ENCODE measurements around the gene CLIC3.

The CLIC3 gene

GRCh38 chr9:137017071-137017470, 20.7 kb upstream of the CLIC3 start:
- DNase-seq (ENCODE audit: low spot score) = no peak

GRCh38 chr9:137016436-137016835, 20.1 kb upstream of the CLIC3 start:
- no peak for DNase-seq (ENCODE audit: low spot score)

DNA sequence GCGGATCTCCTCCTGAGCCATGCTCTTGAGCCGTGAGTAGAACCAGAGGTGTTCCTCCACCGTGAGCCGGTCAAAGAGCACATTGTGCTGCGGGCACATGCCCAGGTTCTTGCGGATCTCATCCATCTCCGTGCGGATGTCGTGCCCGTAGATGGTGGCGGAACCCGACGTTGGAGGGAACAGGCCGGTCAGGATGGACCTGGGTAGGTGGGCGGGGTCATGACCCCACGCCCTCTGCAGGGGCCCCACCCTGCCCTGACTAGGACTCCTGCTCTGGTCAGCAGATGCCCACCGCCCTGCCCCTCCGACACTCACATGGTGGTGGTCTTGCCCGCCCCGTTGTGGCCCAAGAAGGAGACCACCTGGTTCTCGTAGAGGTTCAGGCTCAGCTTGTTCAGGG, 19.6 kb upstream of the CLIC3 start:
- DNase-seq (ENCODE audit: low spot score) = no peak

DNA sequence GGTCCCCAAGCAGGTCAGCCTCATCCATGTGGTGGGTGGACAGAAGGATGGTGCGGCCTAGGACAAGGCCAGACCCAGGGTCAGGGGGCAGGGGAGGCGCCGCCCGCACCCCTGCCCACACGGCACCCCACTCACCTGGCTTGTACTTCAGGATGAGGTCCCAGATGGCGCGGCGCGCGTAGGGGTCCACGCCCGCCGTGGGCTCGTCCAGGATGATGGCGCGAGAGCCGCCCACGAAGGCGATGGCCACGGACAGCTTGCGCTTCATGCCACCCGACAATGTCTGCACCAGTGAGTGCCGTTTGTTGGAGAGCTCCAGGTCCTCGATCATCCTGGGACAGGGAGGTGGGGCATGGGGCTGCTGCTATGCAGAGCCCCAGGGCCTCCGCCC, 19.2 kb upstream of the CLIC3 start:
- no peak for DNase-seq (ENCODE audit: low spot score)

DNA sequence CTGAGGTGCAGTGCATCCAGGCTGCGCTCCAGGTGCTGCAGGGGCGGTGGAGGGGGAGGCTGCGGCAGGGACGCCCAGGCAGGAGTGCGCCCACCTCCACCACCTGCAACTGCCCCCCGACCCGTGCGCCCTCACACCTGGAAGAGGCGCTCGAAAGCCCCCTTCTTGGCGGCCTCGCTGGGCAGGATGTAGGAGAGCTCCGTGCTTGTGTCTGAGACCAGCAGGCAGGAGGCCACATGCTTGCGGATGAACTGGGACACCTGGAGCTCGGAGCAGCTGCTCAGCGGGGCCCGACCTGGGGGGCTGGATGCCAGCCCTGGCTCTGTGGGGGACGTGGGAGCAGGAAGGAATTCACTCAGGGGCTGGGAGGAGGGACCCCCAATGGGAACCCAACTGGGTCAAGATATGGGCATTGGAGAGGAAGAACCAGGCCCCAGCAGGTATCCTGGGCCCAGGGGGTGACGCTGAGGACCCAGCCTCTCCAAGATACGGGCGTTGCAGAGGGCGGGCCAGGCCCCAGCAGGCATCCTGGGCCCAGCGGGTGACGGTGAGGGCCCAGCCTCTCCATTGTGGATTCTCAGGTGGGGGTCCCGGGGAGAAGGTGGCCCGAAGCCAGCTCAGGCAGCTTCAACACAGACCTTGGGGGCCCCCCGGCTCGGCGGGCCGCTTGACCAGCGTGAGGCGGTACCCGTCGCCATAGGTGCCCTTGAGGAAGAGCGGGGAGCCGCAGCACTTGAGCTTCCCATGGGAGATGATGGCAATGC, 18.6 kb upstream of the CLIC3 start:
- no peak for DNase-seq (ENCODE audit: low spot score)

GRCh38 chr9:137014166-137014565, 17.8 kb upstream of the CLIC3 start:
- DNase-seq (ENCODE audit: low spot score) = no peak

GRCh38 chr9:137013571-137013940, 17.2 kb upstream of the CLIC3 start:
- DNase-seq (ENCODE audit: low spot score) = no peak

DNA sequence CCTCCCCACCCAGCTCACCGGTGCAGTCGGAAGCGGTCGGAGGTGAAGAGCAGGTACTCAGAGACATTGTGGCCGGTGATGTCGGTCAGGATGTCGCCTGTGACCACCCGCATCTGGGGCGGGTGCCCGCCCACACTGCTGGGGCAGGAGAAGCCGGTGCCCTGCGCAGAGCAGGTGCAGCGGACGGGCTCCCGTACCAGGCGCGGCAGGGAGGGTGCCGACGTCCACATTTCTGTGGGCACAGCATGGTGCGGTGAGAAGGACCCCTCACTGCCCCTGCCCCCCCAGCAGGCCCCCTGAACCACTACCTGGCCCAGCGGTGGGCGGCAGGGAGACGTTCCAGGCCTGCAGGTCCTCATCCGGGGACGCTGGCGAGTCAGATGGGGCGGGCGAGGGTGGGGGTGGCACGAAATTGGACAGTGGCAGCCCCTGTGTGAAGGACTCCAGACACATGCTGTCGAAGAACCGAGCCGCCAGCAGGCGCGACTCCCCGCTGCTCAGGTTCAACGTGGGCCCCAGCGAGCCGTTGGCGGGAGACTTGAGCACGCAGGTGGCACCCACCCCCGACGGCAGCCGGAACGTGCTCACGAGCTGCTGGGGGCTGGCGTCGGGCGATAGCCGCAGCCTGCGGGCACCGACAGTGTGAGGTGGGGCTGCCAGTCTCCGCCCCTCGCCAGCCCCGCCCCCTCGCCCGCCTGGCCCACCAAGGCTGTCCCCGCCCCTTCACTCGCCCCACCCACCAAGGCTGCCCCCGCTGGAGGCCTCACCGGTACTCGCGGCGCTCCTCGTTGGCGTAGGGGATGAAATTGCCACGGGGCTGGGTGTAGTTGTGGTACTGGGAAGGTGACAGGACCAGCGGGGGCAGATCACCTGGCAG, 16.6 kb upstream of the CLIC3 start:
- DNase-seq (ENCODE audit: low spot score) = no peak

- DNase-seq (ENCODE audit: low spot score) = no peak
Measured at GRCh38 chr9:137011907-137012675, 15.7 kb upstream of the CLIC3 start.

GRCh38 chr9:137011156-137011555, 14.8 kb upstream of the CLIC3 start:
- DNase-seq (ENCODE audit: low spot score) = no peak

- no peak for DNase-seq (ENCODE audit: low spot score)
Measured at GRCh38 chr9:137009938-137010732, 13.8 kb upstream of the CLIC3 start.

GRCh38 chr9:137009217-137009616, 12.8 kb upstream of the CLIC3 start:
- DNase-seq (ENCODE audit: low spot score) = no peak

- no peak for DNase-seq (ENCODE audit: low spot score)
Measured at GRCh38 chr9:137008312-137008711, 11.9 kb upstream of the CLIC3 start.

DNA sequence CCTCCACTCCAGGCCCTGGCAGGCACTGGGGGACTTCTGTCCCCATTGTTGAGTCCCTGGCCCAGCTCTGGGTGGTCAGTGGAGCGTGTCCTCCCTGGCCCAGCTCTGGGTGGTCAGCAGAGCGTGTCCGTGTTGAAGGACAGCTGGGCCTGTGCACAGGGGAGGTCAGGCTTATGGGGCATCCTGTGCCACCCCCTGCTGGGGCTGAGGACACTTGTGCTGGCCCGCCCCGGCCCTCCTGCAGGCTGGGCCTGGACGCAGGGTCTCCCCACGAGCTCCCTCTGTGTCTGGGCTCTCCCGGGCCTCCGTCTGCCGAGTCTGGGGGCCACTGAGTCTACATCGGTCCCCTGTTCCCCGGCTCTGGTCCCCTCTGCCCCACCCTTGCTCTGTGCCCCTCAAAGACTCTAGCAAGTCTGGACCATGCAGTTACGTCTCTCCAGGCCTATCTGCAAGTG, 11.5 kb upstream of the CLIC3 start:
- no peak for DNase-seq (ENCODE audit: low spot score)

- DNase-seq (ENCODE audit: low spot score) = no peak
Measured at GRCh38 chr9:137007108-137007815, 10.9 kb upstream of the CLIC3 start.

- no peak for DNase-seq (ENCODE audit: low spot score)
Measured at GRCh38 chr9:137006116-137007003, 10.0 kb upstream of the CLIC3 start.

GRCh38 chr9:137004285-137004684, 7.9 kb upstream of the CLIC3 start:
- DNase-seq (ENCODE audit: low spot score) = peak; percentile 15

DNA sequence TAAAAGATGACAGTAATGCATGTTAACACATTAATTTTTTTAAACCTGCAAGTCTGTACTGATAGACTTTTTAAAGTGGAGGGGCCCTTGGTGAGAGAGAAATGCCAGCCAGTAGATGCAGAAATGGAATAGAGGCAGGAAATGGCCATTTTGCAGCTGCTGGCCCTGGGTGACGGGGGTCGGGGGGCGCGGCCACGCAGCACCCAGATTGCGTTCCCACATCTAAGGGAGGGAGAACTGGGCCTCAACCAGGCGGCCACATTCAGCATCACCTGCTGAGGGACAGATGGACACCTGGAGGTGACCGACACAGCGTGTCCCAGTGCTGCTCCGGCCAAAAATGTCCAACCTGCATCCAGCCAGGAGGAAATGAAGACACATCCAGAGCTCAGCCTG, 6.3 kb upstream of the CLIC3 start:
- DNase-seq (ENCODE audit: low spot score) = no peak

- DNase-seq (ENCODE audit: low spot score) = no peak
Measured at GRCh38 chr9:137001857-137002645, 5.7 kb upstream of the CLIC3 start.
